ENCODE results near the gene SMPD3. TPM values are rescaled to one million over a fixed set of nuclear protein-coding genes. Genes with fewer than 3 reads are reported as not detected.

Gene SMPD3
- total RNA-seq, 1 experiment from 2014 or later, result 1.4 TPM

- no peaks in the 10 kb centered on the region for H3K9me3 Mint-ChIP-seq
- POLR2A ChIA-PET, result no interaction called here
- no peak overlapping the region for H3K4me3 Mint-ChIP-seq
- no peak for DNase-seq (ENCODE audit: low spot score)
- TF ChIP-seq ZNF121 (CRISPR knock-in tag; IDR thresholded peaks at IDR 0.05) (no peak), ZBTB21 (CRISPR knock-in tag; IDR thresholded peaks at IDR 0.05; ENCODE audit: borderline replicate concordance) (no peak), NR3C1 (CRISPR knock-in tag; conservative IDR thresholded peaks at IDR 0.05; ENCODE audit: low read depth) (no peak), ZNF423 (CRISPR knock-in tag; IDR thresholded peaks at IDR 0.05) (no peak), NFYB (CRISPR knock-in tag; conservative IDR thresholded peaks at IDR 0.05; ENCODE audit: low read depth) (no peak), TEAD1 (CRISPR knock-in tag; IDR thresholded peaks at IDR 0.05) (no peak), SP1 (CRISPR knock-in tag; conservative IDR thresholded peaks at IDR 0.05) (no peak), USF2 (CRISPR knock-in tag; IDR thresholded peaks at IDR 0.05) (no peak), IRF2 (CRISPR knock-in tag; IDR thresholded peaks at IDR 0.05; ENCODE audit: borderline replicate concordance, low read depth) (no peak), GTF2I (CRISPR knock-in tag; conservative IDR thresholded peaks at IDR 0.05) (no peak), ZNF532 (CRISPR knock-in tag; IDR thresholded peaks at IDR 0.05; ENCODE audit: borderline replicate concordance) (no peak), PRRX2 (CRISPR knock-in tag; IDR thresholded peaks at IDR 0.05) (no peak)
- H3K4me1 Mint-ChIP-seq, result no peaks in the 10 kb centered on the region
- no peak for ATAC-seq
- CTCF ChIA-PET, result no interaction called here
- peaks cover 35% of the 10 kb centered on the region for H3K36me3 Mint-ChIP-seq
- no peak overlapping the region for H3K27ac Mint-ChIP-seq
- no peaks in the 10 kb centered on the region for H3K27me3 Mint-ChIP-seq (ENCODE audit: low read depth)
These were observed 97.4 kb downstream of the SMPD3 start for GRCh38 chr16:68350813-68351350.

GRCh38 chr16:68349838-68350410 is 98.4 kb downstream of the SMPD3 start:
- no peak for TF ChIP-seq CREB1 (CRISPR knock-in tag; IDR thresholded peaks at IDR 0.05)
- no peak for TF ChIP-seq ARID4B (CRISPR knock-in tag; IDR thresholded peaks at IDR 0.05; ENCODE audit: borderline replicate concordance)
- TF ChIP-seq CREM (CRISPR knock-in tag; IDR thresholded peaks at IDR 0.05), result no peak
- TF ChIP-seq ZNF121 (CRISPR knock-in tag; IDR thresholded peaks at IDR 0.05), result no peak
- TF ChIP-seq ZBTB21 (CRISPR knock-in tag; IDR thresholded peaks at IDR 0.05; ENCODE audit: borderline replicate concordance), result no peak
- no peak for TF ChIP-seq ZNF671 (CRISPR knock-in tag; IDR thresholded peaks at IDR 0.05)
- no peak for TF ChIP-seq ZNF232 (CRISPR knock-in tag; IDR thresholded peaks at IDR 0.05)
- no peak for TF ChIP-seq ZNF219 (CRISPR knock-in tag; IDR thresholded peaks at IDR 0.05; ENCODE audit: borderline replicate concordance)
- TF ChIP-seq ATF2 (CRISPR knock-in tag; IDR thresholded peaks at IDR 0.05; ENCODE audit: borderline replicate concordance, low read depth), result no peak
- no peak for TF ChIP-seq ZNF512 (CRISPR knock-in tag; IDR thresholded peaks at IDR 0.05; ENCODE audit: borderline replicate concordance)
- H3K27ac Mint-ChIP-seq, result no peak overlapping the region
- ATAC-seq (no peak), DNase-seq (ENCODE audit: low spot score) (no peak)
- POLR2A ChIA-PET, result no interaction called here
- peaks cover 39% of the 10 kb centered on the region for H3K36me3 Mint-ChIP-seq
- H3K4me3 Mint-ChIP-seq, result no peak overlapping the region
- H3K4me1 Mint-ChIP-seq, result no peaks in the 10 kb centered on the region
- H3K27me3 Mint-ChIP-seq (ENCODE audit: low read depth), result no peaks in the 10 kb centered on the region
- CTCF ChIA-PET, result no interaction called here
- no peaks in the 10 kb centered on the region for H3K9me3 Mint-ChIP-seq

Measured in WTC11 (cell line).